OCI-LY7 (cell line): ENCODE data around the gene SRP68.

Experiments
- EZH2phosphoT487 ChIP-seq: fragments of 200-600 bp; sonication (generic); IDR thresholded peaks from 2 replicates; pipeline ENCODE4 v1.6.1; 2018; ENCODE audit warnings: low read depth, borderline replicate concordance, mild to moderate bottlenecking, mixed run types, antibody characterized with exemption, low read length, moderate library complexity, mixed read lengths
- TF ChIP-seq, protein P1 (sequence below): fragments of 200-600 bp; sonication (generic); conservative IDR thresholded peaks from 2 replicates; pipeline ENCODE4 v1.5.1; 2014; ENCODE audit warnings: mild to moderate bottlenecking, antibody characterized with exemption, low read length, moderate library complexity, mixed read lengths

DNA sequence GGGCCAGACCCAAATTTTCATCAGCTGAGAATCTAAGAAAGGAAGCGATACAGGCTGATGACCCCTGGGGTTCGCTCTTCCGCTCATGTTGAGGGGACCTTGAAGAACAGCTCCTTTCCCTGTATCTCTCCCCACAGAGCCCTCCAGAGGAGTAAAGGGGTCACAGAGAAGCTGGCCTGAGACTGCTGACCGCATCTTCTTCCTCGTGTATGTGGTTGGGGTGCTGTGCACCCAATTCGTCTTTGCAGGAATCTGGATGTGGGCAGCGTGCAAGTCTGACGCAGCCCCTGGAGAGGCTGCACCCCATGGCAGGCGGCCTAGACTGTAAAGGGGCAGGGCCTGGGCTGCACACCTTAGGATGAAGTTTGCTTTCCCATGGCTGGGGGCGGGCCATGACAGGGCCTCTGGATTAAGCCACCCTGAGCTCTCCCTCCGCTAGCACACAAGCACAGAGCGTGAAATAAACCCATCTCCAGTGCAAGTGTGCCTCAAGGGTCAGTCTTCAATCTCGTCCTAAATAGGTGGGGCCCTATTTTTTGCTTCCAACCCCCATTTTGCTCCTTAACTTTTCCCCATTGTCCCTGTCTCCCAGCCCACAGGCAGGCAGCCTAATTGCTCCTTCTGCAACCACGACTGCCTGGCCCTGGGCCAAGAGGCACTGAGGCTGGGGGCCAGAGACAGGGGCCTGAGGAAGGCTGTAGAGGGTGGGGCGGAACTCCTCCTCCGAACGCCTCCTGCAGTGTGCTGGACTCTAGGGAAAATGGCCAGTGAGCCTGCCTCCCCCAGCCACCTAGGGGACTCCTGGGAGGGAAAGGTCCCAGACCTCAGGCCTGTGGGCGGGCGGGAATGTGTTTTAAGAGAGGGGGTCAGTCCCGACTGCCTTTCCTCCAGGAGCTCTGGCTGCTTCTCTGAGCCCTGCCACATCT lies 10.3 kb upstream of the SRP68 start:
- TF ChIP-seq, protein P1, sequence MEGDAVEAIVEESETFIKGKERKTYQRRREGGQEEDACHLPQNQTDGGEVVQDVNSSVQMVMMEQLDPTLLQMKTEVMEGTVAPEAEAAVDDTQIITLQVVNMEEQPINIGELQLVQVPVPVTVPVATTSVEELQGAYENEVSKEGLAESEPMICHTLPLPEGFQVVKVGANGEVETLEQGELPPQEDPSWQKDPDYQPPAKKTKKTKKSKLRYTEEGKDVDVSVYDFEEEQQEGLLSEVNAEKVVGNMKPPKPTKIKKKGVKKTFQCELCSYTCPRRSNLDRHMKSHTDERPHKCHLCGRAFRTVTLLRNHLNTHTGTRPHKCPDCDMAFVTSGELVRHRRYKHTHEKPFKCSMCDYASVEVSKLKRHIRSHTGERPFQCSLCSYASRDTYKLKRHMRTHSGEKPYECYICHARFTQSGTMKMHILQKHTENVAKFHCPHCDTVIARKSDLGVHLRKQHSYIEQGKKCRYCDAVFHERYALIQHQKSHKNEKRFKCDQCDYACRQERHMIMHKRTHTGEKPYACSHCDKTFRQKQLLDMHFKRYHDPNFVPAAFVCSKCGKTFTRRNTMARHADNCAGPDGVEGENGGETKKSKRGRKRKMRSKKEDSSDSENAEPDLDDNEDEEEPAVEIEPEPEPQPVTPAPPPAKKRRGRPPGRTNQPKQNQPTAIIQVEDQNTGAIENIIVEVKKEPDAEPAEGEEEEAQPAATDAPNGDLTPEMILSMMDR: no peak
- no peak for TF ChIP-seq EZH2phosphoT487
